Ascending aorta (tissue), 2 donors: ENCODE results near the gene TUBG2. TPM values are rescaled to one million over a fixed set of nuclear protein-coding genes. Genes with fewer than 3 reads are reported as not detected.

ENCODE experiments used
- DNase-seq, 2 donors: peaks; one replicate each; pipeline ENCODE4 v3.0.0-alpha.2; 2019; ENCODE audit warnings: low spot score in 2 of 2
- H3K27ac ChIP-seq, 2 donors: fragments of 200-600 bp; sonication (generic); one replicate each; pipeline ENCODE4 v1.5.1; 2016 to 2017; ENCODE audit warnings: mild to moderate bottlenecking in 1 of 2
- H3K27me3 ChIP-seq: fragments of 200-600 bp; sonication (generic); one replicate; pipeline ENCODE4 v1.5.1; 2017
- H3K36me3 ChIP-seq, 2 donors: fragments of 200-600 bp; sonication (generic); one replicate each; pipeline ENCODE4 v1.5.1; 2016
- H3K4me1 ChIP-seq, 2 donors: fragments of 200-600 bp; sonication (generic); one replicate each; pipeline ENCODE4 v1.5.1; 2016 to 2017; ENCODE audit warnings: mild to moderate bottlenecking in 1 of 2
- H3K4me3 ChIP-seq, 2 donors: fragments of 200-600 bp; sonication (generic); one replicate each; pipeline ENCODE4 v1.5.1; 2016 to 2017; ENCODE audit warnings: mild to moderate bottlenecking in 1 of 2
- H3K9me3 ChIP-seq, 2 donors: fragments of 200-600 bp; sonication (generic); one replicate each; pipeline ENCODE4 v1.5.1; 2016
- intact Hi-C: fragments of 100-400 bp; cut with DNase I; formaldehyde crosslinking; loops from one replicate; pipeline ENCODE4 v1.15.1; 2023
- total RNA-seq: library from RNA; depleted of rRNA; stranded (reverse); fragments of >200 nt; gene quantifications from one replicate; pipeline ENCODE4 v1.1.0, GENCODE V29; 2016
- TF ChIP-seq, protein P1 (sequence below), 3 experiments: fragments of 200-600 bp in 2 of 3; fragments of 450-650 bp in 1 of 3; sonication (generic) in 2 of 3; IDR thresholded peaks; one replicate each; pipeline ENCODE4 v1.5.1; 2016 to 2019; ENCODE audit warnings: antibody characterized with exemption in 3 of 3, mild to moderate bottlenecking in 1 of 3, moderate library complexity in 1 of 3

TUBG2 gene
- total RNA-seq, 1 donor from 2014 or later: 73.1 TPM

DNA sequence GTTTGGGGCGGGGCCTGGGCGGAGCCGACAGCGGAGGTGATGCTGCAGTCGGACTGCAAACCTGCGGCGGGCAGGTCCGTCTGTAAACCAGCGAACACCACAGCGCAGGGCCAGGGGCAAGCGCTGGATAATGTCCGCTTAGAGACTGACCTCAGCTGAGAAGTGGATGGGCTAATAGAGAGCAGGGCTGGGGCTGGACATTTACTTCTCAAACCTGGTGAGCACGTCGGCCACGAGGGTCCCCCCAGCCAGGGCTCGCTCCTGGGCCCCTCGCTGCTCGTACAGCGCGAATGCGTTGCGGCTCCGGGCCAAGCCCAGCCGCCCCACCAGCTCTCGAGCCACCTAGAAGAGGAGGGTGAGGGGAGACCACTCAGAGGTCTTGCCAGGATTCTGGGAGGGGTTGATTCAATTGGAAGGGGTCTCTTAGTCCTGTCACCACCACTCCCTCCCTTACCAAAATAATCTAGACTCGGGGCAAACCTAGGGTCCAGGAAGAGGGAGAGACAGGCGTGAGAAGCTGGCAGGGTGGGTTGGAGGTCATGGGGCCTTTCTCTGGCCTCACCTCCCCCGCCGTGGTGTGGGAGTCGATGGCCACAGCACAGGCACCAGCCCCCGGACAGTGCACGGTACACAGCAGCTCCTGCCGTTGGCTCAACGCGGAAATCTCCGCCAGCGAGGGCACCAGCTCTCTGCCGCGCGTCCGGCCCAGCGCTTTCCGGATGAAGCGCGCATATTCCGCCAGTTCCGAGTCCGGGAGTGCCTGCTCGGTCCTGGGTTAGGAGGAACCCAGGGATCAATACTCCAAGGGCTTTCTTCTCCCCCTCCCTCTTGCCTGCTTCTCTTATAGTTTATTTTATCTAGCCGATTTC, 11.9 kb downstream of the TUBG2 start:
- Histone ChIP-seq H3K36me3 (peaks cover 51 to 52% of the 10 kb centered on the region in 2 donors), H3K27ac (peak overlapping the region; percentile 19 to 31), H3K9me3 (no peaks in the 10 kb centered on the region), H3K4me1 (peaks cover 15 to 43% of the 10 kb centered on the region in 2 donors), H3K27me3 (no peaks in the 10 kb centered on the region), H3K4me3 (no peak overlapping the region)
- TF ChIP-seq, protein P1, sequence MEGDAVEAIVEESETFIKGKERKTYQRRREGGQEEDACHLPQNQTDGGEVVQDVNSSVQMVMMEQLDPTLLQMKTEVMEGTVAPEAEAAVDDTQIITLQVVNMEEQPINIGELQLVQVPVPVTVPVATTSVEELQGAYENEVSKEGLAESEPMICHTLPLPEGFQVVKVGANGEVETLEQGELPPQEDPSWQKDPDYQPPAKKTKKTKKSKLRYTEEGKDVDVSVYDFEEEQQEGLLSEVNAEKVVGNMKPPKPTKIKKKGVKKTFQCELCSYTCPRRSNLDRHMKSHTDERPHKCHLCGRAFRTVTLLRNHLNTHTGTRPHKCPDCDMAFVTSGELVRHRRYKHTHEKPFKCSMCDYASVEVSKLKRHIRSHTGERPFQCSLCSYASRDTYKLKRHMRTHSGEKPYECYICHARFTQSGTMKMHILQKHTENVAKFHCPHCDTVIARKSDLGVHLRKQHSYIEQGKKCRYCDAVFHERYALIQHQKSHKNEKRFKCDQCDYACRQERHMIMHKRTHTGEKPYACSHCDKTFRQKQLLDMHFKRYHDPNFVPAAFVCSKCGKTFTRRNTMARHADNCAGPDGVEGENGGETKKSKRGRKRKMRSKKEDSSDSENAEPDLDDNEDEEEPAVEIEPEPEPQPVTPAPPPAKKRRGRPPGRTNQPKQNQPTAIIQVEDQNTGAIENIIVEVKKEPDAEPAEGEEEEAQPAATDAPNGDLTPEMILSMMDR (IDR thresholded peaks at IDR 0.05): no peak
- no peak for DNase-seq
- intact Hi-C loops: no loop called here

DNA sequence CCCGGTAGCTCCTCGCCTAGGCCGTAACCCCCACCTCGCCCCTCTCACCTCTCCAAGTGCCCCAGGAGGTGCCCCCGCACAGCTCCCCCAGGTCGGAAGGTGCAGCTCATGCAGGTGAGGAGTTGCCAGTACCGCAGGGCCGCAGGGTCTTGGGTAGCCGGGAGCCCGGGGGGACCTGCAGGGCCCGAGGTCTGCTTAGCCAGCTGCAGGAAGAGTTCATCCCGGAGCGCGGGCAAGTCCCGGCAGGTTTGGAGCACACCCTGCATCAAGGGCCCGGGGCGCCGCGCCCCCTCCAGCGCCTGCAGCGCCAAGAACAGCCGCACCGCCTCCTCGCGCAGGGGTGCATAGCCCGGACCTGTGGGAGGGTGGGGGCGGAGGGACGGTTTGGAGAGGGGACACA, 13.0 kb downstream of the TUBG2 start:
- TF ChIP-seq, protein P1 (IDR thresholded peaks at IDR 0.05): no peak
- intact Hi-C loops: no loop called here
- Histone ChIP-seq H3K27ac (peak overlapping the region in 1 of 2 donors; percentile 94), H3K4me1 (peaks cover 15 to 39% of the 10 kb centered on the region in 2 donors), H3K27me3 (no peaks in the 10 kb centered on the region), H3K4me3 (no peak overlapping the region), H3K36me3 (peaks cover 41 to 45% of the 10 kb centered on the region in 2 donors), H3K9me3 (no peaks in the 10 kb centered on the region)
- peak in 1 of 2 donors; percentile 55 for DNase-seq

DNA sequence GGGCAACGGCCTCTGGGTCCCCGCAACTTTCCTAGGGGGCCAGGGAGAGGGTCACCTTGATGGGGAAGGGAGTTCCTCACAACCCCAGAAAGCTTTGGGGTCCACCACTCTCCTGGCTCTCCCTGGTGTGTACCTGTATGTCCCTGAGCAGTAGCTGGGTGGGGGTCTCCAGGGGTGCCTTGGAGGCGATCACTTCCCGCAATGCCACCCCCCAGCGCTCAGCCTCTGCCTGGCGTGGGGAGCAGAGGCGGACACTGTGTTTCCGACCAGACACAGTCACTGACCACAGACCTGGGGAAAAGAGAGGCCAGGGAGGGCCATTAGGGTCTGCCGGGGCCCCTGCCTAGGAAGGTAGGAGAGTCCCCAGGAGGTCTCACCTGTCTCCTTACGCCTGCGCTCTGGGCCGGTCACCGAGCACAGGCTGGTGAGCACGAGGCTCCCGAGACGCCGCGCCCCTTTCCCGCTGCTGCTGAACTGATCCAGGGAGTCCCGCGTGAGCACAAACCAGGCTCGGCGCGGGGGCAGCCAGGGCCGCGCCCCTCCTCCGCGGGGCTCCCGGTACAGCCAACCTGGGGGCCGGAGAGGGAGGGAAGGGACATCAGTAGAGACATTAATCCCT, 14.3 kb downstream of the TUBG2 start:
- intact Hi-C loops: no loop called here
- TF ChIP-seq, protein P1 (IDR thresholded peaks at IDR 0.05): no peak
- peak overlapping the region; percentile 67 to 94 for H3K4me3 ChIP-seq
- H3K36me3 ChIP-seq: peaks cover 40 to 45% of the 10 kb centered on the region in 2 donors
- peaks cover 12 to 30% of the 10 kb centered on the region in 2 donors for H3K4me1 ChIP-seq
- DNase-seq: peak in 1 of 2 donors; percentile 66
- H3K27ac ChIP-seq: peak overlapping the region; percentile 86 to 94
- no peaks in the 10 kb centered on the region for H3K27me3 ChIP-seq
- no peaks in the 10 kb centered on the region for H3K9me3 ChIP-seq

DNA sequence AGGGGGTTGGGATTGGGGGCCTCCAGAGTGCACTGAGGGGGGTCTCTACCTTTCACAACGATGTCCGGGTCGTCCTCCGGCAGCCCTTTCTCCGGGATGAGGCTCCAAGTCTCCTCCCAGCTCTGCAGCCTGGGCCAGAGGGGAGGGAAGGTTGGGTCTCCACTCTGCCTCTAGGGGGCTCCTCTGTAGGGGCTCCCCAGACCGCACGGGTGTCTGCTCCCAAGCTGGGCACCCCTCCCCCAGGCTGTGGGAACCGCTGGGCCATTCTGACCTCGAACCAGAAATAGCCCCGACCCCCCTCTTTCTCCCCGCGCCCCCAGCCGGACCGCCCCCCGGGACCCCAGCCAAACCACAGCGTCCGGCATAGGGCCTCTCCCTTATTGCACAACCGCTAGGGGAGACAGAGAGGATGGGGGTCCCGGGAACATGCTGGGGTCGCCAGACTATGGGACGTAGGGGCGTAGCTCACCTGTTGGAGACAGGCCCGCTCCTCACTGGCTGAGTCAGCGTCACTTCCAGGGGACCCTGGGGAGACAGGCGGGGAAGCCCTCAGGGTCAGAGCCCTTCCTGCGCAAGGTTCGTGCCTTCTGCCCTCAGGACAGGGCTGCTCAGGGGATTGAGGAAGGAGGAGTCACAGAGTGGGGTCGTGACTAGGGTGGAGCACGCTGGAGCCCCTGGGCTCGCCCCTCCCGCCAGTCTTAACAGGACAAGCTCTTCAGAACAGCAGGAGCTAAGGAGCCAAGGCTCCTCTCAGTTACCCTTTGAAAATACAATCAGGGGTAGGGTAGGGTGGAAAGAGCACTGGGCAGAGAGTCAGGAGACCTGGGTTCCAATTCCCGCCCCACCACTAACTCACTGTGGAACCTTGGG, 15.0 kb downstream of the TUBG2 start:
- Histone ChIP-seq H3K4me3 (peak overlapping the region; percentile 67 to 94), H3K9me3 (no peaks in the 10 kb centered on the region), H3K36me3 (peaks cover 34 to 38% of the 10 kb centered on the region in 2 donors), H3K4me1 (peaks cover 17 to 32% of the 10 kb centered on the region in 2 donors), H3K27me3 (no peaks in the 10 kb centered on the region), H3K27ac (peak overlapping the region; percentile 86 to 94)
- TF ChIP-seq, protein P1 (IDR thresholded peaks at IDR 0.05): peak; percentile 4 to 53 (median 35)
- peak in 1 of 2 donors; percentile 77 for DNase-seq
- intact Hi-C loops: no loop called here

DNA sequence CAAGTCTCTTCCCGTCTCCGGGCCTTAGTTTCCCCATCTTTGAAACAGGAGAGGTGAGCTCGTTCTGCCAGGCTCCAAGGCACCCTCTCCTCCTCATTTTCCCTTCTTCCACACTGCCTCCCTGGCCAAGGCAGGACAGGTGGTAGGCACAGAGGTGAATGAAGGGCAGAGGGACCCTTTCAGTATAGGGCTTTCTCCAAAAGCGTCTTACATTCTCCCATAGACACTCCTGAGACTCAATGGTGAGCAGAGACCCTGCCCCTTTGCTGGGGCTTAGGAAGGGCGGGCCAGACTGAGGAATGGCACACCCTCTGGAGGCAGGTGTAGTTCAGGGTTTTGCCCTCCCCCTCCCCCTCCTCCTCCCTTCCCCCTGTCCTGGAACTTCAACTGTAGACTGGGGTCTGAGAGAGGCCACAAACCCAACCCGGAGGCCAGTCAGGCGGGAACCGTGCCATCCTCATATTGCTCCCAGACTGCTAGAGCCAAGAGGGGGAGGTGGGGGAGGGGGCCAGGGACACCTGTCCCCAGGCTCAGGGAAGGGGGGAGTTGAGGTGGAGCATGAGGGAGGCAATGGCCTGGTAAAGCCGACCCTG, 15.8 kb downstream of the TUBG2 start:
- H3K4me3 ChIP-seq: peak overlapping the region; percentile 67 to 94
- DNase-seq: no peak
- H3K27ac ChIP-seq: peak overlapping the region; percentile 86 to 94
- no peaks in the 10 kb centered on the region for H3K9me3 ChIP-seq
- no peaks in the 10 kb centered on the region for H3K27me3 ChIP-seq
- intact Hi-C loops: loop anchor here (5.0 kb wide), 3 partner anchors 113 to 158 kb away; partner anchors contain the start of genes BECN1 and COASY
- H3K4me1 ChIP-seq: peaks cover 22 to 35% of the 10 kb centered on the region in 2 donors
- TF ChIP-seq, protein P1 (IDR thresholded peaks at IDR 0.05): no peak
- H3K36me3 ChIP-seq: peaks cover 29 to 31% of the 10 kb centered on the region in 2 donors
